ENCODE data around the gene CD38.

DNA sequence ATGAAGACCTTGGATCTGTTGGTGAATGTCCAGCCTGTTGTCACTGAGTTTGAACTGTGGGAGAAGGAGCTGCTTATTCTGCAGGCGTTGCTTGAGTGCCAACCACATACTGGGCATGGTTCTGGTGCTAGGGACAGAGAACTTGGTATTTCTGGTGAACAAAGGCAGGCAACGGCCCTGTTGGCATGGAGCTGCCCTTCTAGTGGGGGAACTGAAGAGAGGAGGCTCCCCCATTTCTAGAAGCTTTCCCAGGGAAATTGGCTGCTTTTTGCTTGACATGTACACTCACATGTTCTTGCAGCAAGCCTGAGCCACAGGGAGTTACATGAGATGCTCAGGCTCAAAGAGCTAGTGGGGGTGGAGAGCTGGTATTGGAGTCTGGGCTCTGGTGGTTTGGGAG is 8.9 kb upstream of the CD38 start:
- TF ChIP-seq CTCF (IDR thresholded peaks at IDR 0.05; ENCODE audit: low read depth, low read length, poor library complexity, severe bottlenecking) (no peak), EZH2phosphoT487 (IDR thresholded peaks at IDR 0.05; ENCODE audit: borderline replicate concordance, low read length) (no peak)

Measured in DOHH2 (cell line).